A549 (cell line): ENCODE results near the gene SIK3.

Experiments used
- CBX8 ChIP-seq: fragments of 200-600 bp; sonication (generic); IDR thresholded peaks from 2 replicates; pipeline ENCODE4 v1.6.1; 2016
- EP300 ChIP-seq, 2 experiments: fragments of >200 bp; sonication (Bioruptor Twin); formaldehyde crosslinking; IDR thresholded peaks; 2 replicates in 1 of 2; 3 replicates in 1 of 2; pipeline ENCODE4 v1.6.1; 2016 to 2017
- HDAC2 ChIP-seq: fragments of 200-600 bp; sonication (generic); IDR thresholded peaks from 2 replicates; pipeline ENCODE4 v1.6.1; 2016
- KDM1A ChIP-seq: fragments of 200-600 bp; sonication (generic); IDR thresholded peaks from 2 replicates; pipeline ENCODE4 v1.6.1; 2016; ENCODE audit warnings: low read depth, mild to moderate bottlenecking
- MAFK ChIP-seq: fragments of 450-650 bp; IDR thresholded peaks from 2 replicates; pipeline ENCODE4 v1.6.1; 2014; ENCODE audit not compliant: partially characterized antibody
- MAZ ChIP-seq: fragments of 150-350 bp; IDR thresholded peaks from 2 replicates; pipeline ENCODE4 v1.6.1; 2014; ENCODE audit warnings: antibody characterized with exemption, low read depth, low read length, borderline replicate concordance
- NPAS2 ChIP-seq: fragments of 250-450 bp; sonication (Bioruptor Pico); IDR thresholded peaks from 2 replicates; pipeline ENCODE4 v1.8.0; 2022; ENCODE audit warnings: mild to moderate bottlenecking, moderate library complexity, borderline replicate concordance
- PBX3 ChIP-seq: IDR thresholded peaks from 2 replicates; pipeline ENCODE4 v1.6.1; 2012
- PHF8 ChIP-seq: fragments of 200-600 bp; sonication (generic); IDR thresholded peaks from 2 replicates; pipeline ENCODE4 v1.6.1; 2016; ENCODE audit warnings: low read depth, mild to moderate bottlenecking, antibody characterized with exemption, moderate library complexity, borderline replicate concordance
- POLR2A ChIP-seq: IDR thresholded peaks from 2 replicates; pipeline ENCODE4 v1.6.1; 2012; ENCODE audit warnings: mild to moderate bottlenecking, low read length
- RAD21 ChIP-seq, 2 experiments: fragments of >200 bp in 1 of 2; sonication (Bioruptor Twin) in 1 of 2; formaldehyde crosslinking in 1 of 2; IDR thresholded peaks in 1 of 2; conservative IDR thresholded peaks in 1 of 2; 2 replicates in 1 of 2; 3 replicates in 1 of 2; pipeline ENCODE4 v1.6.1; 2012 to 2018; ENCODE audit warnings: inconsistent platforms in 1 of 2
- REST ChIP-seq: fragments of 200-600 bp; sonication (generic); IDR thresholded peaks from 2 replicates; pipeline ENCODE4 v1.6.1; 2016; ENCODE audit warnings: antibody characterized with exemption, mild to moderate bottlenecking, moderate library complexity
- TFCP2L1 ChIP-seq: fragments of 250-450 bp; sonication (Bioruptor Pico); IDR thresholded peaks from 2 replicates; pipeline ENCODE4 v1.5.0; 2021; ENCODE audit warnings: mild to moderate bottlenecking
- TF ChIP-seq, protein P1 (sequence below): fragments of >200 bp; sonication (Bioruptor Twin); formaldehyde crosslinking; IDR thresholded peaks from 3 replicates; pipeline ENCODE4 v1.5.1; 2016

DNA sequence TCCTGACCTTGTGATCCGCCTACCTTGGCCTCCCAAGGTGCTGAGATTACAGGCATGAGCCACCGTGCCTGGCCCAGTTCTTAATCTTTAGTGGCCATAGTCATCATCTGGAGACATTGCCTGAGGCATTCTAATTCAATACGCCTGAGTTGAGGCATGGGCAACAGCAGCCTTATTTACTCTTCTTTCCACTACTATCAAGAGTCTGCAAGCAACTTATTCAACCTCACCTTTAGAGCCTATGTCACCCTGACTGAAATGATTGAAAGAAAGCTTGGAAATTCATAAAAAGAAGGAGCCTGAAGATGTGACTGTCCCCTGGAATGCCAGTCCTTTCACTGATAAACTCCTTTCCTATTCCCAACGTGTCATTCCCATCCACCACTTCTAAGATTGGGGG lies 30.1 kb upstream of the SIK3 start:
- TF ChIP-seq, protein P1, sequence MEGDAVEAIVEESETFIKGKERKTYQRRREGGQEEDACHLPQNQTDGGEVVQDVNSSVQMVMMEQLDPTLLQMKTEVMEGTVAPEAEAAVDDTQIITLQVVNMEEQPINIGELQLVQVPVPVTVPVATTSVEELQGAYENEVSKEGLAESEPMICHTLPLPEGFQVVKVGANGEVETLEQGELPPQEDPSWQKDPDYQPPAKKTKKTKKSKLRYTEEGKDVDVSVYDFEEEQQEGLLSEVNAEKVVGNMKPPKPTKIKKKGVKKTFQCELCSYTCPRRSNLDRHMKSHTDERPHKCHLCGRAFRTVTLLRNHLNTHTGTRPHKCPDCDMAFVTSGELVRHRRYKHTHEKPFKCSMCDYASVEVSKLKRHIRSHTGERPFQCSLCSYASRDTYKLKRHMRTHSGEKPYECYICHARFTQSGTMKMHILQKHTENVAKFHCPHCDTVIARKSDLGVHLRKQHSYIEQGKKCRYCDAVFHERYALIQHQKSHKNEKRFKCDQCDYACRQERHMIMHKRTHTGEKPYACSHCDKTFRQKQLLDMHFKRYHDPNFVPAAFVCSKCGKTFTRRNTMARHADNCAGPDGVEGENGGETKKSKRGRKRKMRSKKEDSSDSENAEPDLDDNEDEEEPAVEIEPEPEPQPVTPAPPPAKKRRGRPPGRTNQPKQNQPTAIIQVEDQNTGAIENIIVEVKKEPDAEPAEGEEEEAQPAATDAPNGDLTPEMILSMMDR = no peak
- TF ChIP-seq RAD21 (conservative IDR thresholded peaks at IDR 0.05 in 1 of 2, IDR thresholded peaks at IDR 0.05 in 1 of 2) (no peak), MAFK (no peak), EP300 (IDR thresholded peaks at IDR 0.05) (no peak), PHF8 (no peak), CBX8 (no peak), POLR2A (no peak), NPAS2 (CRISPR knock-in tag) (no peak), TFCP2L1 (CRISPR knock-in tag) (no peak), MAZ (no peak), HDAC2 (no peak), REST (no peak), KDM1A (no peak), PBX3 (no peak)
